ENCODE measurements around the gene MYPN.

- TF ChIP-seq CTCF (IDR thresholded peaks at IDR 0.05 in 4 of 5, conservative IDR thresholded peaks at IDR 0.05 in 1 of 5) (no peak), POLR2A (IDR thresholded peaks at IDR 0.05) (no peak)
Observed at GRCh38 chr10:68179016-68179415, 69.7 kb downstream of the MYPN start.

Measured in gastrocnemius medialis (tissue), 4 donors.